Osteoblast (primary cell): ENCODE measurements around the gene KRTAP10-3. TPM values are rescaled to one million over a fixed set of nuclear protein-coding genes. Genes with fewer than 3 reads are reported as not detected.

Source experiments
- DNase-seq: peaks from one replicate; pipeline ENCODE4 v3.0.0; 2011; ENCODE audit warnings: low spot score, mixed read lengths; ENCODE audit not compliant: insufficient read length; ENCODE audit errors: missing footprints
- H2AFZ ChIP-seq: 2 replicates; pipeline ENCODE4 v1.6.0; 2011; ENCODE audit warnings: mild to moderate bottlenecking, low read length
- H3K27ac ChIP-seq: 2 replicates; pipeline ENCODE4 v1.5.1; 2011; ENCODE audit warnings: mild to moderate bottlenecking, low read depth, low read length, moderate library complexity
- H3K27me3 ChIP-seq: 2 replicates; pipeline ENCODE4 v1.6.0; 2012; ENCODE audit warnings: mild to moderate bottlenecking, control low read depth, inconsistent platforms, low read length, moderate library complexity; ENCODE audit not compliant: insufficient read depth
- H3K36me3 ChIP-seq: 2 replicates; pipeline ENCODE4 v1.5.1; 2011; ENCODE audit warnings: mild to moderate bottlenecking, low read length, control low read depth, moderate library complexity; ENCODE audit not compliant: insufficient read depth
- H3K4me1 ChIP-seq: 2 replicates; pipeline ENCODE4 v1.5.1; 2011; ENCODE audit warnings: mild to moderate bottlenecking, low read length, control low read depth, moderate library complexity; ENCODE audit not compliant: insufficient read depth
- H3K4me2 ChIP-seq: 2 replicates; pipeline ENCODE4 v1.6.0; 2011; ENCODE audit warnings: mild to moderate bottlenecking, low read length; ENCODE audit not compliant: insufficient read depth
- H3K4me3 ChIP-seq: fragments of 200-600 bp; sonication (generic); 3 replicates; pipeline ENCODE4 v1.5.1; 2012; ENCODE audit warnings: mild to moderate bottlenecking, low read length, inconsistent platforms; ENCODE audit not compliant: insufficient read depth
- H3K79me2 ChIP-seq: 2 replicates; pipeline ENCODE4 v1.6.0; 2012; ENCODE audit warnings: mild to moderate bottlenecking, low read length, control low read depth, inconsistent platforms; ENCODE audit not compliant: insufficient read depth
- H3K9me3 ChIP-seq: 2 replicates; pipeline ENCODE4 v1.5.1; 2011; ENCODE audit warnings: low read depth, low read length, control low read depth
- H4K20me1 ChIP-seq: 2 replicates; pipeline ENCODE4 v1.6.0; 2012; ENCODE audit warnings: mild to moderate bottlenecking, low read length, control low read depth; ENCODE audit not compliant: insufficient read depth
- total RNA-seq: library from RNA; depleted of rRNA; stranded (reverse); fragments of >200 nt; gene quantifications from 2 replicates; pipeline ENCODE4 v1.2.3, GENCODE V29; 2012
- TF ChIP-seq, protein P1 (sequence below): IDR thresholded peaks from 2 replicates; pipeline ENCODE4 v1.5.1; 2011; ENCODE audit warnings: mild to moderate bottlenecking, low read depth, low read length, moderate library complexity; ENCODE audit errors: extremely low read depth

Gene KRTAP10-3
- total RNA-seq, 1 donor: not detected

DNA sequence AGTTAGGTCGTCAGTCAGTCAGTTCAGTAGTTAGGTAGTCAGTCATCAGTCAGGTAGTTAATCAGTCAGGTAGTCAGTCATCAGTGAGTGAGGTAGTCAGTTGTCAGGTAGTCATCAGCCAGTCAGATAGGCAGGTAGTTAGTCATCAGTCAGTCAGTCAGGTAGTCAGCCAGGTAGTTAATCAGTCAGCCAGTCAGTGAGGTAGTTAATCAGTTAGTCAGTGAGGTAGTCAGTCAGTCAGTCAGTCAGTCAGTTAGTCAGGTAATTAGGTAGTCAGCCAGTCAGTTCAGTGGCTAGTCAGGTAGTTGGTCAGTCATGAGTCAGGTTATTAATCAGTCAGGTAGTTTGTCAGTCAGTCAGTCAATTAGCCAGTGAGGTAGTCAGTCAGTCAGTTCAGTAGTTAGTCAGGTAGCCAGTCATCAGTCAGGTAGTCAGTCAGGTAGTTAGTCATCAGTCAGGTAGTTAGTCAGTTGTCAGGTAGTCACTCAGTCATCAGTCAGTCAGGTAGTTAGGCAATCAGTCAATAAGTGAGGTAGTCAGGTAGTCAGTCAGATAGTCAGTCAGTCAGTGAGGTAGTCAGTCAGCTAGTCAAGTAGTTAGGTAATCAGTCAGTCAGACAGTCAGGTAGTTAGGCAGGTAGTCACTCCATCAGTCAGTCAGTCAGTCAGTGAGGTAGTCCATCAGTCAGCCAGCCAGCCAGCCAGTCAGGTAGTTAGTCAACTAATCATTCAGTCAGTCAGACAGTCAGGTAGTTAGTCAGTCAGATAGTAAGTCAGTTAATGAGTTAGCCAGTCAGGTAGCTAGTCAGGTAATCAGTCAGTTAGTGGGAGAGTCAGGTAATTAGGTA lies 34.8 kb downstream of the KRTAP10-3 start:
- no peaks in the 10 kb centered on the region for H3K4me1 ChIP-seq
- TF ChIP-seq, protein P1, sequence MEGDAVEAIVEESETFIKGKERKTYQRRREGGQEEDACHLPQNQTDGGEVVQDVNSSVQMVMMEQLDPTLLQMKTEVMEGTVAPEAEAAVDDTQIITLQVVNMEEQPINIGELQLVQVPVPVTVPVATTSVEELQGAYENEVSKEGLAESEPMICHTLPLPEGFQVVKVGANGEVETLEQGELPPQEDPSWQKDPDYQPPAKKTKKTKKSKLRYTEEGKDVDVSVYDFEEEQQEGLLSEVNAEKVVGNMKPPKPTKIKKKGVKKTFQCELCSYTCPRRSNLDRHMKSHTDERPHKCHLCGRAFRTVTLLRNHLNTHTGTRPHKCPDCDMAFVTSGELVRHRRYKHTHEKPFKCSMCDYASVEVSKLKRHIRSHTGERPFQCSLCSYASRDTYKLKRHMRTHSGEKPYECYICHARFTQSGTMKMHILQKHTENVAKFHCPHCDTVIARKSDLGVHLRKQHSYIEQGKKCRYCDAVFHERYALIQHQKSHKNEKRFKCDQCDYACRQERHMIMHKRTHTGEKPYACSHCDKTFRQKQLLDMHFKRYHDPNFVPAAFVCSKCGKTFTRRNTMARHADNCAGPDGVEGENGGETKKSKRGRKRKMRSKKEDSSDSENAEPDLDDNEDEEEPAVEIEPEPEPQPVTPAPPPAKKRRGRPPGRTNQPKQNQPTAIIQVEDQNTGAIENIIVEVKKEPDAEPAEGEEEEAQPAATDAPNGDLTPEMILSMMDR: no peak
- DNase-seq: no peak
- no peaks in the 10 kb centered on the region for H3K27me3 ChIP-seq
- H3K9me3 ChIP-seq: no peaks in the 10 kb centered on the region
- no peak overlapping the region for H3K27ac ChIP-seq
- no peak overlapping the region for H2AFZ ChIP-seq
- no peaks in the 10 kb centered on the region for H4K20me1 ChIP-seq
- H3K4me2 ChIP-seq: no peak overlapping the region
- H3K4me3 ChIP-seq: no peak overlapping the region
- no peaks in the 10 kb centered on the region for H3K36me3 ChIP-seq
- H3K79me2 ChIP-seq: no peaks in the 10 kb centered on the region

DNA sequence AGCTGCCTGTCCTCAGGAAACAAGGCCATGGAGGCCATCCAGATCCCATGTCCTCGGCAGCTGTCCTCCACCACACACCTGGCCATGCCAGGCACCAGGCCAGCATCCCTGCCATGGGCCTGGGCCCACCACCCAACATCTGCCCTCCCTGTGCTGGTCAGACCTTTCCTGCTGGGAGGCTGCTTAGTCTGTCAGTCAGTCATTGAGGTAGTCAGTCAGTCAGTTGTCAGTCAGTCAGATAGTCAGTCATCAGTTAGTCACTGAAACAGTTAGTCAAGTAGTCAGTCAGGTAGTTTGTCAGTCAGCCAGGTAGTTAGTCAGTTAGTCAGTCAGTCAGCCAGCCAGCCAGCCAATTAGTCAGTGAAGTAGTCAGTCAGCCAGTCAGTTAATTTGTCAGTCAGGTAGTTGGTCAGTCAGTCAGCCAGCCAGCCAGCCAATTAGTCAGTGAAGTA lies 35.8 kb downstream of the KRTAP10-3 start:
- H3K27me3 ChIP-seq: no peaks in the 10 kb centered on the region
- no peak overlapping the region for H3K4me3 ChIP-seq
- H4K20me1 ChIP-seq: no peaks in the 10 kb centered on the region
- H3K4me2 ChIP-seq: no peak overlapping the region
- TF ChIP-seq, protein P1: no peak
- no peak overlapping the region for H2AFZ ChIP-seq
- H3K36me3 ChIP-seq: no peaks in the 10 kb centered on the region
- no peaks in the 10 kb centered on the region for H3K79me2 ChIP-seq
- DNase-seq: no peak
- no peaks in the 10 kb centered on the region for H3K4me1 ChIP-seq
- no peak overlapping the region for H3K27ac ChIP-seq
- no peaks in the 10 kb centered on the region for H3K9me3 ChIP-seq

DNA sequence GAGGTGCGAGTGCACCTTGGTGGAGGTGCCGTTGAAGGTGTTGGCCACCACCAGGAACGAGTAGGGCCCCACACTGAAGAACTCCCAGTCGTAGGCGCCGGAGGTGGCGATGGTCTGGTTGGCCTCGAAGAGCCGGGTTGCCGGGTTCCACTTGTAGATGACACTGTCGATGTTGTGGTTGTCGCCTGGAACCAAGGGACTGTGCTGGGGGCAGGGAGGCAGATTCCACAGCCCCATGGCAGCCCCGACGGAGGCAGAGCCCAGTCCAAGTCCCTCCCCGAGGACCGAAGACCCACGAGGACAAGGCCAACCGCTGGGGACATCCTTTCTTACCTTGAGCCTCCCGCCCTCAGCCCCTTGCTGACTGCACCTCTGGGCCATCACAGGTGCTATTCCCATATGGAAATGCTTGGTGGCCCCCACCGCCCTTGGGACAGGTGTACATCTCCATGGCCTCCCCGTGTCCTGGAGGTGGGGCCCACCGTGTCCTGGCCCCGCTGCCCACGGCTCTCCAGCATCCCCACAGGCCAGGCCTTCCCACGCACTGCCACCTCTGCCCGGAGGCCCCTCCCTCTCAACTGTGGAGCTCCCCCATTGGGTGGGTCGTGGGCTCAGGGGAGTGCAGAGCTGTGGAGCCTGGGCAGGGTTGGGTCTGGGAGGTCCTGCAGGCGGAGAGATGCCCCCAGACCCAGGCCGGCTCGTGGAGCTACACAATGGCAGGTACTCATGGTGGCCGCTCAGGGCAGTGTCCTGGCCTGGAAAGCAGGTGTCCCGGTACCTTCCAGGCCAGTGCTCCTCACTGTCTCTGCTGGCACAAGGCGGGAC lies 36.5 kb downstream of the KRTAP10-3 start:
- H3K79me2 ChIP-seq: no peaks in the 10 kb centered on the region
- no peaks in the 10 kb centered on the region for H3K27me3 ChIP-seq
- no peaks in the 10 kb centered on the region for H4K20me1 ChIP-seq
- no peaks in the 10 kb centered on the region for H3K36me3 ChIP-seq
- no peak overlapping the region for H3K4me2 ChIP-seq
- H3K4me1 ChIP-seq: no peaks in the 10 kb centered on the region
- no peak overlapping the region for H2AFZ ChIP-seq
- H3K4me3 ChIP-seq: no peak overlapping the region
- TF ChIP-seq, protein P1: no peak
- no peak overlapping the region for H3K27ac ChIP-seq
- no peak for DNase-seq
- no peaks in the 10 kb centered on the region for H3K9me3 ChIP-seq
